OCI-LY1 (cell line): ENCODE measurements around the gene PACS2.

Experiments
- EZH2 ChIP-seq: fragments of 200-600 bp; sonication (generic), shearing (Covaris generic); IDR thresholded peaks from 2 replicates; pipeline ENCODE4 v1.8.0; 2017; ENCODE audit warnings: borderline replicate concordance, mixed run types, mild to moderate bottlenecking, antibody characterized with exemption, low read length, moderate library complexity, mixed read lengths
- TF ChIP-seq, protein P1 (sequence below): fragments of 200-600 bp; sonication (generic), shearing (Covaris generic); IDR thresholded peaks from 2 replicates; pipeline ENCODE4 v1.5.1; 2017; ENCODE audit warnings: mild to moderate bottlenecking, antibody characterized with exemption, low read length, moderate library complexity, mixed read lengths

- TF ChIP-seq, protein P1, sequence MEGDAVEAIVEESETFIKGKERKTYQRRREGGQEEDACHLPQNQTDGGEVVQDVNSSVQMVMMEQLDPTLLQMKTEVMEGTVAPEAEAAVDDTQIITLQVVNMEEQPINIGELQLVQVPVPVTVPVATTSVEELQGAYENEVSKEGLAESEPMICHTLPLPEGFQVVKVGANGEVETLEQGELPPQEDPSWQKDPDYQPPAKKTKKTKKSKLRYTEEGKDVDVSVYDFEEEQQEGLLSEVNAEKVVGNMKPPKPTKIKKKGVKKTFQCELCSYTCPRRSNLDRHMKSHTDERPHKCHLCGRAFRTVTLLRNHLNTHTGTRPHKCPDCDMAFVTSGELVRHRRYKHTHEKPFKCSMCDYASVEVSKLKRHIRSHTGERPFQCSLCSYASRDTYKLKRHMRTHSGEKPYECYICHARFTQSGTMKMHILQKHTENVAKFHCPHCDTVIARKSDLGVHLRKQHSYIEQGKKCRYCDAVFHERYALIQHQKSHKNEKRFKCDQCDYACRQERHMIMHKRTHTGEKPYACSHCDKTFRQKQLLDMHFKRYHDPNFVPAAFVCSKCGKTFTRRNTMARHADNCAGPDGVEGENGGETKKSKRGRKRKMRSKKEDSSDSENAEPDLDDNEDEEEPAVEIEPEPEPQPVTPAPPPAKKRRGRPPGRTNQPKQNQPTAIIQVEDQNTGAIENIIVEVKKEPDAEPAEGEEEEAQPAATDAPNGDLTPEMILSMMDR = no peak
- no peak for TF ChIP-seq EZH2
Measured at GRCh38 chr14:105439179-105439578, 124.6 kb downstream of the PACS2 start.
